HepG2 (cell line): ENCODE data around the gene RNF114.

Source experiments
- CTCF ChIP-seq: sonication (generic); formaldehyde crosslinking; IDR thresholded peaks from 2 replicates; pipeline ENCODE4 v1.5.0; 2020; ENCODE audit warnings: mild to moderate bottlenecking, missing genetic modification reagents, moderate library complexity
- EZH2 ChIP-seq: conservative IDR thresholded peaks from 2 replicates; pipeline ENCODE4 v1.6.1; 2012; ENCODE audit warnings: mild to moderate bottlenecking, low read depth, low read length, moderate library complexity
- HDAC2 ChIP-seq: sonication (generic); formaldehyde crosslinking; IDR thresholded peaks from 2 replicates; pipeline ENCODE4 v1.4.0; 2020; ENCODE audit warnings: missing genetic modification reagents
- MAFG ChIP-seq: sonication (generic); formaldehyde crosslinking; IDR thresholded peaks from 2 replicates; pipeline ENCODE4 v1.5.1; 2020; ENCODE audit warnings: mild to moderate bottlenecking, missing genetic modification reagents
- RAD21 ChIP-seq: fragments of 450-650 bp; formaldehyde crosslinking; IDR thresholded peaks from 2 replicates; pipeline ENCODE4 v1.5.0; 2020; ENCODE audit warnings: mild to moderate bottlenecking
- STAG1 ChIP-seq: sonication (generic); formaldehyde crosslinking; IDR thresholded peaks from 2 replicates; pipeline ENCODE4 v1.4.0; 2020; ENCODE audit warnings: missing genetic modification reagents
- TARDBP ChIP-seq: sonication (generic); formaldehyde crosslinking; IDR thresholded peaks from 2 replicates; pipeline ENCODE4 v1.8.0; 2022; ENCODE audit warnings: mild to moderate bottlenecking, missing genetic modification reagents
- TFAP4 ChIP-seq: sonication (generic); IDR thresholded peaks from 2 replicates; pipeline ENCODE4 v1.6.1; 2016; ENCODE audit warnings: low read depth, borderline replicate concordance

- TF ChIP-seq MAFG (CRISPR knock-in tag) (no peak), CTCF (no peak), STAG1 (CRISPR knock-in tag) (no peak), TFAP4 (no peak), HDAC2 (CRISPR knock-in tag) (no peak), EZH2 (no peak), TARDBP (CRISPR knock-in tag) (no peak), RAD21 (CRISPR knock-in tag) (no peak)
Measured at GRCh38 chr20:50001784-50002311, 65.7 kb downstream of the RNF114 start.
